A549 (cell line): ENCODE measurements around the gene MAN2B2. TPM values are rescaled to one million over a fixed set of nuclear protein-coding genes. Genes with fewer than 3 reads are reported as not detected.

Experiments used
- ATAC-seq, 2 experiments: fragments of 200-7000 bp in 1 of 2; fragments of >200 bp in 1 of 2; cut with Nextera tagmentation in 1 of 2; cut with Tn5 transposase in 1 of 2; 3 replicates each; pipeline versions ENCODE4 v1.8.0 to v1.9.1; 2018 to 2020; ENCODE audit warnings: mild to moderate bottlenecking in 1 of 2, moderate library complexity in 1 of 2
- CTCF ChIA-PET: fragments of 300-600 bp; sonication (Branson Sonifier 250); formaldehyde crosslinking; extraction: SDS; loops from one replicate; lab custom pipeline; 2021; ENCODE audit warnings: antibody characterized with exemption, inconsistent platforms; lab: Yijun Ruan, JAX
- POLR2A ChIA-PET: fragments of 350-600 bp; formaldehyde crosslinking; extraction: SDS; loops from one replicate; lab custom pipeline; 2021; ENCODE audit warnings: antibody characterized with exemption, inconsistent platforms; lab: Yijun Ruan, JAX
- DNase-seq, 2 experiments: peaks; one replicate each; pipeline versions ENCODE4 v3.0.0 to v3.0.0-alpha.2; 2011 to 2016; ENCODE audit warnings: low read depth in 1 of 2, low spot score in 1 of 2
- FAIRE-seq: peaks from 2 replicates; lab custom pipeline; 2011; peaks lifted over from hg19 to GRCh38; lab: Jason Lieb, UNC
- H3K27ac ChIP-seq, 2 experiments: fragments of >200 bp; sonication (Bioruptor Twin); formaldehyde crosslinking; 3 replicates each; pipeline ENCODE4 v1.5.1; 2016 to 2017
- H3K4me1 ChIP-seq: fragments of >200 bp; sonication (Bioruptor Twin); formaldehyde crosslinking; 3 replicates; pipeline ENCODE4 v1.6.1; 2016
- H3K4me2 ChIP-seq: fragments of >200 bp; sonication (Bioruptor Twin); formaldehyde crosslinking; 3 replicates; pipeline ENCODE4 v1.6.1; 2016
- H3K4me3 ChIP-seq: fragments of >200 bp; sonication (Bioruptor Twin); formaldehyde crosslinking; 3 replicates; pipeline ENCODE4 v1.5.1; 2016
- H3K9me3 ChIP-seq: fragments of >200 bp; sonication (Bioruptor Twin); formaldehyde crosslinking; 3 replicates; pipeline ENCODE4 v1.6.1; 2016
- ATOH8 ChIP-seq: fragments of 250-450 bp; sonication (Bioruptor Pico); IDR thresholded peaks from 2 replicates; pipeline ENCODE4 v1.5.0; 2020; ENCODE audit warnings: low read depth, mild to moderate bottlenecking, moderate library complexity
- CEBPB ChIP-seq, 2 experiments: fragments of >200 bp in 1 of 2; sonication (Bioruptor Twin) in 1 of 2; formaldehyde crosslinking in 1 of 2; IDR thresholded peaks; 2 replicates each; pipeline ENCODE4 v1.6.1; 2012 to 2016
- CHD4 ChIP-seq: fragments of 200-600 bp; sonication (generic); IDR thresholded peaks from 2 replicates; pipeline ENCODE4 v1.6.1; 2016; ENCODE audit warnings: antibody characterized with exemption, mild to moderate bottlenecking, borderline replicate concordance
- EHMT2 ChIP-seq: fragments of 200-600 bp; sonication (generic); IDR thresholded peaks from 2 replicates; pipeline ENCODE4 v1.6.1; 2016; ENCODE audit warnings: antibody characterized with exemption, low read depth, mild to moderate bottlenecking, moderate library complexity
- ESRRA ChIP-seq: fragments of 150-350 bp; IDR thresholded peaks from 2 replicates; pipeline ENCODE4 v1.6.1; 2014; ENCODE audit warnings: mild to moderate bottlenecking, low read length, borderline replicate concordance
- FOSB ChIP-seq: fragments of 250-450 bp; sonication (Bioruptor Pico); IDR thresholded peaks from 2 replicates; pipeline ENCODE4 v1.5.0; 2020; ENCODE audit warnings: mild to moderate bottlenecking, moderate library complexity
- FOXS1 ChIP-seq: fragments of 250-450 bp; sonication (Bioruptor Pico); IDR thresholded peaks from 2 replicates; pipeline ENCODE4 v1.5.0; 2020; ENCODE audit warnings: mild to moderate bottlenecking, moderate library complexity
- GATA3 ChIP-seq: IDR thresholded peaks from 2 replicates; pipeline ENCODE4 v1.6.1; 2012; ENCODE audit warnings: borderline replicate concordance
- HES2 ChIP-seq: fragments of >200 bp; sonication (Bioruptor Twin); formaldehyde crosslinking; IDR thresholded peaks from 2 replicates; pipeline ENCODE4 v1.6.1; 2016
- HEYL ChIP-seq: fragments of 250-450 bp; sonication (Bioruptor Pico); IDR thresholded peaks from 2 replicates; pipeline ENCODE4 v1.8.0; 2021; ENCODE audit warnings: mild to moderate bottlenecking, moderate library complexity
- HOXB13 ChIP-seq: fragments of 250-450 bp; sonication (Bioruptor Pico); IDR thresholded peaks from 2 replicates; pipeline ENCODE4 v1.5.0; 2020; ENCODE audit warnings: low read depth, mild to moderate bottlenecking, moderate library complexity
- HOXB5 ChIP-seq: fragments of 250-450 bp; sonication (Bioruptor Pico); IDR thresholded peaks from 2 replicates; pipeline ENCODE4 v1.5.0; 2020; ENCODE audit warnings: mild to moderate bottlenecking, moderate library complexity
- KDM5A ChIP-seq: fragments of 200-600 bp; sonication (generic); IDR thresholded peaks from 2 replicates; pipeline ENCODE4 v1.6.1; 2016; ENCODE audit warnings: antibody characterized with exemption, mild to moderate bottlenecking
- MYC ChIP-seq: IDR thresholded peaks from 2 replicates; pipeline ENCODE4 v1.6.1; 2012; ENCODE audit warnings: mild to moderate bottlenecking, inconsistent platforms, low read length, improper control_type of control experiment, borderline replicate concordance
- NFE2L2 ChIP-seq: fragments of 150-350 bp; conservative IDR thresholded peaks from 2 replicates; pipeline ENCODE4 v1.6.1; 2014; ENCODE audit warnings: low read length
- PBX3 ChIP-seq: IDR thresholded peaks from 2 replicates; pipeline ENCODE4 v1.6.1; 2012
- POLR2A ChIP-seq: IDR thresholded peaks from 2 replicates; pipeline ENCODE4 v1.6.1; 2012; ENCODE audit warnings: mild to moderate bottlenecking, low read length
- RARB ChIP-seq: fragments of 250-450 bp; sonication (Bioruptor Pico); IDR thresholded peaks from 2 replicates; pipeline ENCODE4 v1.8.0; 2021; ENCODE audit warnings: mild to moderate bottlenecking, moderate library complexity
- RNF2 ChIP-seq: fragments of 200-600 bp; sonication (generic); IDR thresholded peaks from 2 replicates; pipeline ENCODE4 v1.6.1; 2016; ENCODE audit warnings: low read depth, mild to moderate bottlenecking, antibody characterized with exemption, moderate library complexity, borderline replicate concordance
- TP53 ChIP-seq: fragments of 250-450 bp; sonication (Bioruptor Pico); IDR thresholded peaks from 2 replicates; pipeline ENCODE4 v1.5.0; 2021; ENCODE audit warnings: mild to moderate bottlenecking, moderate library complexity
- USF2 ChIP-seq: fragments of 450-650 bp; IDR thresholded peaks from 2 replicates; pipeline ENCODE4 v1.6.1; 2014; ENCODE audit warnings: antibody characterized with exemption
- ZFP36 ChIP-seq: fragments of 450-650 bp; IDR thresholded peaks from 2 replicates; pipeline ENCODE4 v1.6.1; 2014; ENCODE audit warnings: borderline replicate concordance; ENCODE audit not compliant: partially characterized antibody
- ZSCAN20 ChIP-seq: fragments of 250-450 bp; sonication (Bioruptor Pico); IDR thresholded peaks from 2 replicates; pipeline ENCODE4 v1.8.0; 2022; ENCODE audit warnings: mild to moderate bottlenecking, moderate library complexity
- WGBS: methylation state at CpG from one replicate; pipeline ENCODE4 v1.1.6; 2017; ENCODE audit errors: missing lambda C conversion rate; 5-methylcytosine and 5-hydroxymethylcytosine counted together
- polyA plus RNA-seq, 4 experiments: library from polyadenylated mRNA; depleted of rRNA in 3 of 4; stranded (reverse); fragments of >200 nt; fragmentation: RNase III in 1 of 4; extraction: RNeasy Plus Mini Kit Qiagen cat#74134 plus additional on column Dnase treatment in 1 of 4; gene quantifications; 2 replicates in 3 of 4; 3 replicates in 1 of 4; pipeline ENCODE4 v1.2.3, GENCODE V29; 2011 to 2017

Gene MAN2B2
- polyA plus RNA-seq, 2 of the 4 experiments (the other 2 are of a cell fraction) = 6.3 to 8.4 TPM

GRCh38 chr4:6634746-6635145 lies 59.8 kb downstream of the MAN2B2 start:
- CTCF ChIA-PET = interaction anchor here (0.6 kb wide), 1 partner anchor 29 kb away, joined by 3 read pairs; no protein-coding TSS in a partner anchor
- Histone ChIP-seq H3K4me1 (peaks cover 14% of the 10 kb centered on the region; the same call in 2 of the 3 replicates), H3K27ac (peak overlapping the region in 1 of 2 experiments; percentile 40; a peak in 1 of 6 replicates), H3K4me3 (no peak overlapping the region), H3K9me3 (no peaks in the 10 kb centered on the region)
- no peak for FAIRE-seq
- WGBS = 93% methylated on average over 9 of the region's 9 CpGs
- ATAC-seq = no peak
- no peak for TF ChIP-seq CEBPB (IDR thresholded peaks at IDR 0.05)
- TF ChIP-seq ATOH8 = no peak
- TF ChIP-seq HEYL = no peak
- TF ChIP-seq EHMT2 = no peak
- no peak for TF ChIP-seq NFE2L2
- no peak for TF ChIP-seq ZSCAN20
- no peak for TF ChIP-seq HOXB13 (CRISPR knock-in tag)
- no peak for TF ChIP-seq RARB (CRISPR knock-in tag)
- no peak for TF ChIP-seq FOXS1
- no peak for TF ChIP-seq FOSB (CRISPR knock-in tag)
- TF ChIP-seq KDM5A = no peak
- no peak for TF ChIP-seq RNF2
- no peak for TF ChIP-seq CHD4
- no peak for TF ChIP-seq ESRRA
- no peak for TF ChIP-seq USF2
- TF ChIP-seq GATA3 = no peak
- TF ChIP-seq, all 56 proteins: peak for 0
- H3K4me2 ChIP-seq = no peak overlapping the region
- no peak for DNase-seq
- POLR2A ChIA-PET = no interaction called here

- H3K4me3 ChIP-seq = no peak overlapping the region; the same call in 2 of the 3 replicates
Measured at GRCh38 chr4:6639137-6639680, 64.2 kb downstream of the MAN2B2 start.

More at GRCh38 chr4:6639137-6639680, 64.2 kb downstream of the MAN2B2 start:
- TF ChIP-seq TP53 (CRISPR knock-in tag) (no peak), KDM5A (no peak), RNF2 (no peak), ZFP36 (no peak), CEBPB (IDR thresholded peaks at IDR 0.05) (no peak), HOXB13 (CRISPR knock-in tag) (no peak), MYC (no peak), POLR2A (no peak), PBX3 (no peak), HOXB5 (CRISPR knock-in tag) (no peak), HES2 (no peak)
- H3K4me2 ChIP-seq = peak overlapping the region; percentile 71
- H3K4me1 ChIP-seq = peaks cover 10% of the 10 kb centered on the region
- CTCF ChIA-PET = interaction anchor here (0.7 kb wide), 2 partner anchors 260 to 312 kb away, joined by 3 read pairs; no protein-coding TSS in a partner anchor
- peak overlapping the region; percentile 14 to 98; a peak in 3 of 6 replicates for H3K27ac ChIP-seq
- no peak for DNase-seq
- POLR2A ChIA-PET = interaction anchor here (0.9 kb wide), 1 partner anchor 64 kb away, joined by 9 read pairs; the partner anchor contains the start of gene MAN2B2
- FAIRE-seq = no peak
- no peak for ATAC-seq
- WGBS = 91% methylated on average over 14 of the region's 14 CpGs
- no peaks in the 10 kb centered on the region for H3K9me3 ChIP-seq
